Activated CD4-positive, alpha-beta memory T cell treated with anti-CD3 and anti-CD28 coated beads, Interleukin-2, amount 10 ng/mL, durations not matched to agents 7 days and 5 days (primary cell): ENCODE measurements around the gene EPHA6. TPM values are rescaled to one million over a fixed set of nuclear protein-coding genes. Genes with fewer than 3 reads are reported as not detected.

Experiments used
- CTCF ChIA-PET: fragments of 350-600 bp; sonication (Branson Sonifier 250); formaldehyde crosslinking; loops from one replicate; lab custom pipeline; 2021; ENCODE audit warnings: antibody characterized with exemption, inconsistent platforms; lab: Charles Lee
- POLR2A ChIA-PET: fragments of 350-600 bp; sonication (Branson Sonifier 250); formaldehyde crosslinking; loops from one replicate; lab custom pipeline; 2021; ENCODE audit warnings: antibody characterized with exemption; lab: Charles Lee
- DNase-seq: peaks from one replicate; pipeline ENCODE4 v3.0.0-alpha.2; 2020
- H3K27ac Mint-ChIP-seq: one replicate; pipeline ENCODE4 v1.8.0; 2021; ENCODE audit warnings: mild to moderate bottlenecking, mixed read lengths
- H3K27me3 Mint-ChIP-seq: one replicate; pipeline ENCODE4 v1.8.0; 2021; ENCODE audit warnings: mixed read lengths
- H3K36me3 Mint-ChIP-seq: one replicate; pipeline ENCODE4 v1.8.0; 2021; ENCODE audit warnings: low read depth, mixed read lengths
- H3K4me1 Mint-ChIP-seq: one replicate; pipeline ENCODE4 v1.8.0; 2021; ENCODE audit warnings: mixed read lengths
- H3K4me3 Mint-ChIP-seq: one replicate; pipeline ENCODE4 v1.8.0; 2021; ENCODE audit warnings: mild to moderate bottlenecking, mixed read lengths
- H3K9me3 Mint-ChIP-seq: one replicate; pipeline ENCODE4 v1.8.0; 2021; ENCODE audit warnings: mixed read lengths
- total RNA-seq, 2 experiments: library from RNA; stranded (reverse); gene quantifications; one replicate each; pipeline ENCODE4 v1.2.3, GENCODE V29; 2021

Gene EPHA6
- total RNA-seq, 2 experiments from 2014 or later: not detected

GRCh38 chr3:97089621-97090020 is 275.2 kb downstream of the EPHA6 start:
- no peaks in the 10 kb centered on the region for H3K36me3 Mint-ChIP-seq
- no peak overlapping the region for H3K4me3 Mint-ChIP-seq
- CTCF ChIA-PET: no interaction called here
- H3K9me3 Mint-ChIP-seq: peaks cover 3% of the 10 kb centered on the region
- H3K27me3 Mint-ChIP-seq: no peaks in the 10 kb centered on the region
- no peaks in the 10 kb centered on the region for H3K4me1 Mint-ChIP-seq
- H3K27ac Mint-ChIP-seq: no peak overlapping the region
- no peak for DNase-seq
- POLR2A ChIA-PET: no interaction called here

- H3K27me3 Mint-ChIP-seq: no peaks in the 10 kb centered on the region
- H3K4me1 Mint-ChIP-seq: no peaks in the 10 kb centered on the region
- no peaks in the 10 kb centered on the region for H3K36me3 Mint-ChIP-seq
- ChIA-PET POLR2A (no interaction called here), CTCF (no interaction called here)
- DNase-seq: no peak
- no peak overlapping the region for H3K4me3 Mint-ChIP-seq
- H3K27ac Mint-ChIP-seq: no peak overlapping the region
- peaks cover 3% of the 10 kb centered on the region for H3K9me3 Mint-ChIP-seq
Measured at GRCh38 chr3:97102641-97103040, 288.2 kb downstream of the EPHA6 start.

- POLR2A ChIA-PET: no interaction called here
- H3K36me3 Mint-ChIP-seq: no peaks in the 10 kb centered on the region
- H3K4me1 Mint-ChIP-seq: no peaks in the 10 kb centered on the region
Measured at GRCh38 chr3:97105989-97106651, 291.7 kb downstream of the EPHA6 start.

GRCh38 chr3:97106652-97106989 is 292.2 kb downstream of the EPHA6 start:
- ChIA-PET POLR2A (no interaction called here), CTCF (no interaction called here)
- H3K4me3 Mint-ChIP-seq: no peak overlapping the region
- H3K27ac Mint-ChIP-seq: no peak overlapping the region
- no peak for DNase-seq
- H3K9me3 Mint-ChIP-seq: peaks cover 3% of the 10 kb centered on the region
- no peaks in the 10 kb centered on the region for H3K36me3 Mint-ChIP-seq
- no peaks in the 10 kb centered on the region for H3K27me3 Mint-ChIP-seq
- no peaks in the 10 kb centered on the region for H3K4me1 Mint-ChIP-seq

More at GRCh38 chr3:97105989-97106651, 291.7 kb downstream of the EPHA6 start:
- H3K9me3 Mint-ChIP-seq: peaks cover 3% of the 10 kb centered on the region
- DNase-seq: no peak
- no peaks in the 10 kb centered on the region for H3K27me3 Mint-ChIP-seq
- CTCF ChIA-PET: no interaction called here
- no peak overlapping the region for H3K4me3 Mint-ChIP-seq
- H3K27ac Mint-ChIP-seq: no peak overlapping the region

GRCh38 chr3:97108136-97108535 is 293.7 kb downstream of the EPHA6 start:
- H3K4me3 Mint-ChIP-seq: no peak overlapping the region
- peaks cover 3% of the 10 kb centered on the region for H3K9me3 Mint-ChIP-seq
- ChIA-PET CTCF (no interaction called here), POLR2A (no interaction called here)
- no peaks in the 10 kb centered on the region for H3K27me3 Mint-ChIP-seq
- H3K36me3 Mint-ChIP-seq: no peaks in the 10 kb centered on the region
- H3K4me1 Mint-ChIP-seq: no peaks in the 10 kb centered on the region
- H3K27ac Mint-ChIP-seq: no peak overlapping the region
- no peak for DNase-seq

- Mint-ChIP-seq H3K4me1 (no peaks in the 10 kb centered on the region), H3K27ac (no peak overlapping the region), H3K36me3 (no peaks in the 10 kb centered on the region), H3K9me3 (no peaks in the 10 kb centered on the region), H3K4me3 (no peak overlapping the region), H3K27me3 (no peaks in the 10 kb centered on the region)
- ChIA-PET POLR2A (no interaction called here), CTCF (no interaction called here)
- DNase-seq: no peak
Measured at GRCh38 chr3:97111244-97111643, 296.9 kb downstream of the EPHA6 start.

- no peak overlapping the region for H3K4me3 Mint-ChIP-seq
- H3K27me3 Mint-ChIP-seq: no peaks in the 10 kb centered on the region
- no peak overlapping the region for H3K27ac Mint-ChIP-seq
- H3K36me3 Mint-ChIP-seq: no peaks in the 10 kb centered on the region
- H3K4me1 Mint-ChIP-seq: no peaks in the 10 kb centered on the region
- CTCF ChIA-PET: no interaction called here
- no peak for DNase-seq
- no peaks in the 10 kb centered on the region for H3K9me3 Mint-ChIP-seq
- POLR2A ChIA-PET: no interaction called here
Measured at GRCh38 chr3:97121386-97121785, 307.0 kb downstream of the EPHA6 start.

GRCh38 chr3:97125902-97126499 is 311.6 kb downstream of the EPHA6 start:
- Mint-ChIP-seq H3K36me3 (no peaks in the 10 kb centered on the region), H3K4me1 (no peaks in the 10 kb centered on the region), H3K4me3 (no peak overlapping the region), H3K27ac (no peak overlapping the region), H3K27me3 (no peaks in the 10 kb centered on the region), H3K9me3 (no peaks in the 10 kb centered on the region)
- ChIA-PET CTCF (no interaction called here), POLR2A (no interaction called here)
- no peak for DNase-seq

GRCh38 chr3:97131476-97131875 is 317.1 kb downstream of the EPHA6 start:
- DNase-seq: no peak
- POLR2A ChIA-PET: no interaction called here
- CTCF ChIA-PET: no interaction called here
- no peaks in the 10 kb centered on the region for H3K9me3 Mint-ChIP-seq
- H3K36me3 Mint-ChIP-seq: no peaks in the 10 kb centered on the region
- H3K27ac Mint-ChIP-seq: no peak overlapping the region
- no peaks in the 10 kb centered on the region for H3K27me3 Mint-ChIP-seq
- H3K4me1 Mint-ChIP-seq: no peaks in the 10 kb centered on the region
- no peak overlapping the region for H3K4me3 Mint-ChIP-seq

- Mint-ChIP-seq H3K36me3 (no peaks in the 10 kb centered on the region), H3K4me1 (no peaks in the 10 kb centered on the region), H3K27ac (no peak overlapping the region), H3K9me3 (no peaks in the 10 kb centered on the region), H3K27me3 (no peaks in the 10 kb centered on the region), H3K4me3 (no peak overlapping the region)
- ChIA-PET POLR2A (no interaction called here), CTCF (no interaction called here)
- no peak for DNase-seq
Measured at GRCh38 chr3:97138914-97139541, 324.6 kb downstream of the EPHA6 start.

- H3K36me3 Mint-ChIP-seq: no peaks in the 10 kb centered on the region
- H3K4me1 Mint-ChIP-seq: no peaks in the 10 kb centered on the region
- DNase-seq: no peak
- H3K27me3 Mint-ChIP-seq: no peaks in the 10 kb centered on the region
- H3K27ac Mint-ChIP-seq: no peak overlapping the region
- ChIA-PET CTCF (no interaction called here), POLR2A (no interaction called here)
- no peak overlapping the region for H3K4me3 Mint-ChIP-seq
- no peaks in the 10 kb centered on the region for H3K9me3 Mint-ChIP-seq
Measured at GRCh38 chr3:97148931-97149330, 334.5 kb downstream of the EPHA6 start.

GRCh38 chr3:97161169-97161568 is 346.8 kb downstream of the EPHA6 start:
- no peaks in the 10 kb centered on the region for H3K27me3 Mint-ChIP-seq
- no peak overlapping the region for H3K27ac Mint-ChIP-seq
- H3K4me3 Mint-ChIP-seq: no peak overlapping the region
- no peaks in the 10 kb centered on the region for H3K9me3 Mint-ChIP-seq
- DNase-seq: no peak
- POLR2A ChIA-PET: no interaction called here
- H3K36me3 Mint-ChIP-seq: no peaks in the 10 kb centered on the region
- CTCF ChIA-PET: no interaction called here
- H3K4me1 Mint-ChIP-seq: no peaks in the 10 kb centered on the region

GRCh38 chr3:97177242-97177641 is 362.8 kb downstream of the EPHA6 start:
- no peak for DNase-seq
- H3K9me3 Mint-ChIP-seq: peaks cover 10% of the 10 kb centered on the region
- no peak overlapping the region for H3K27ac Mint-ChIP-seq
- H3K36me3 Mint-ChIP-seq: no peaks in the 10 kb centered on the region
- no peaks in the 10 kb centered on the region for H3K27me3 Mint-ChIP-seq
- no peaks in the 10 kb centered on the region for H3K4me1 Mint-ChIP-seq
- no peak overlapping the region for H3K4me3 Mint-ChIP-seq
- CTCF ChIA-PET: no interaction called here
- POLR2A ChIA-PET: no interaction called here

- H3K9me3 Mint-ChIP-seq: peaks cover 10% of the 10 kb centered on the region
- H3K36me3 Mint-ChIP-seq: no peaks in the 10 kb centered on the region
- DNase-seq: no peak
- no peaks in the 10 kb centered on the region for H3K27me3 Mint-ChIP-seq
- H3K4me3 Mint-ChIP-seq: no peak overlapping the region
- ChIA-PET CTCF (interaction anchor here (0.6 kb wide), 1 partner anchor 316 kb away, joined by 4 read pairs; no protein-coding TSS in a partner anchor), POLR2A (no interaction called here)
- no peaks in the 10 kb centered on the region for H3K4me1 Mint-ChIP-seq
- H3K27ac Mint-ChIP-seq: no peak overlapping the region
Measured at GRCh38 chr3:97181704-97182103, 367.3 kb downstream of the EPHA6 start.
